Kidney (tissue), 14 donors: ENCODE data around the gene ARHGEF38. TPM values are rescaled to one million over a fixed set of nuclear protein-coding genes. Genes with fewer than 3 reads are reported as not detected.
A peak's percentile ranks its signal among the peaks of the same experiment; 100 is the strongest.

ENCODE experiments used
- DNase-seq, 5 donors: peaks; one replicate each; pipeline ENCODE4 v3.0.0-alpha.2; 2013 to 2020
- FAIRE-seq: peaks from 2 replicates; lab custom pipeline; 2012; peaks lifted over from hg19 to GRCh38; lab: Jason Lieb, UNC
- H3K27ac ChIP-seq, 2 donors: one replicate each; pipeline ENCODE4 v1.7.0; 2013; ENCODE audit warnings: low read depth in 2 of 2, low read length in 2 of 2, inconsistent platforms in 1 of 2
- H3K27me3 ChIP-seq: one replicate; pipeline ENCODE4 v1.7.1; 2013; ENCODE audit warnings: low read length, inconsistent platforms; ENCODE audit not compliant: control insufficient read depth, insufficient read depth
- H3K36me3 ChIP-seq, 3 donors: one replicate each; pipeline versions ENCODE4 v1.7.0 to v1.7.1; 2013; ENCODE audit warnings: low read length in 3 of 3, control low read depth in 1 of 3, inconsistent platforms in 1 of 3; ENCODE audit not compliant: insufficient read depth in 3 of 3, control insufficient read depth in 2 of 3
- H3K4me1 ChIP-seq, 3 donors: one replicate each; pipeline versions ENCODE4 v1.7.0 to v1.7.1; 2013; ENCODE audit warnings: low read length in 3 of 3, inconsistent platforms in 1 of 3, low read depth in 1 of 3; ENCODE audit not compliant: control insufficient read depth in 2 of 3, insufficient read depth in 2 of 3
- H3K4me3 ChIP-seq, 3 donors: one replicate each; pipeline versions ENCODE4 v1.7.0 to v1.8.1; 2013; ENCODE audit warnings: low read length in 3 of 3, control low read depth in 1 of 3, inconsistent platforms in 1 of 3
- H3K9ac ChIP-seq, 3 donors: one replicate each; pipeline versions ENCODE4 v1.7.0 to v1.7.1; 2013; ENCODE audit warnings: low read length in 3 of 3, control low read depth in 1 of 3, inconsistent platforms in 1 of 3
- H3K9me3 ChIP-seq, 3 donors: one replicate each; pipeline versions ENCODE4 v1.7.0 to v1.7.1; 2013; ENCODE audit warnings: low read length in 3 of 3, control low read depth in 1 of 3, inconsistent platforms in 1 of 3; ENCODE audit not compliant: control insufficient read depth in 2 of 3, insufficient read depth in 1 of 3
- intact Hi-C: fragments of 100-400 bp; cut with DNase I; formaldehyde crosslinking; loops from one replicate; pipeline ENCODE4 v1.11.1; 2022
- polyA plus RNA-seq: library from polyadenylated mRNA; stranded (reverse); fragments of 350-450 nt; fragmentation: Illumina TruSeq; extraction: RNeasy Lipid Tissue Mini Kit (QIAGEN cat#74804); gene quantifications from one replicate; pipeline ENCODE4 v1.2.3, GENCODE V29; 2014; ENCODE audit warnings: low read depth, low replicate concordance; ENCODE audit not compliant: insufficient read depth
- total RNA-seq: library from RNA; stranded (reverse); fragmentation: NEBNext Ultra II Directional; extraction: Animal tissue kit (Norgen Biotek cat#: 25700); gene quantifications from one replicate; pipeline ENCODE4 v1.2.1, GENCODE V29; 2021
- TF ChIP-seq, protein P1 (sequence below): IDR thresholded peaks from 3 replicates; pipeline ENCODE4 v1.5.1; 2012; ENCODE audit warnings: mild to moderate bottlenecking, moderate library complexity, borderline replicate concordance; ENCODE audit not compliant: insufficient read depth; ENCODE audit errors: extremely low read depth
- donor health status: control.
- donor health status: control.
- donor health status: control.
- donor health status: control.
- donor health status: control.
- donor health status: DM: yes; HTN: yes; CAD: no.
- donor health status: Normal renal cell carcinoma (clear cell type).

ARHGEF38 gene
- total and polyA plus RNA-seq, 2 donors from 2014 or later, result 1.5 to 41.1 TPM

DNA sequence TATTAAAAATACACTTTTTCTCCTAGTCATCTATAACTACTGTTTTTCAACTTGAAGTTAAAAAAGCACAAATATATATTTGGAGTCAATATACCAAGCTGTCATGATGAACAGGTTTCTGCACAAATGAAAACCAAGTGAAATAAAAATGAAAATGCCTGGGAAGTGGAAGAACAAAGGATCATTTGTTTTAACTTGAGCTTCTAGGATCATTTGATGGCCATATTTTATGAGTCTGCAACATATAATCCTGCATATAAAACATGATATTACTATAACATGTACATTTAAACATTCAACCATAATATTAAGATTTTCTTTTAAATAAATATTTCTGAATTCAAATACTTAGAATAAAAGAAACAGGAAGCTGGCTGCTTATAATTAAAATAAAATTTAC lies 8.5 kb upstream of the ARHGEF38 start:
- Histone ChIP-seq H3K4me3 (no peak overlapping the region), H3K27ac (no peak overlapping the region), H3K4me1 (peaks cover 0 to 5% (median 0%) of the 10 kb centered on the region in 3 donors), H3K9me3 (peaks cover 0 to 4% (median 0%) of the 10 kb centered on the region in 3 donors), H3K36me3 (no peaks in the 10 kb centered on the region), H3K27me3 (no peaks in the 10 kb centered on the region), H3K9ac (no peak overlapping the region)
- intact Hi-C loops, result no loop called here
- DNase-seq (no peak), FAIRE-seq (no peak)
- TF ChIP-seq, protein P1, sequence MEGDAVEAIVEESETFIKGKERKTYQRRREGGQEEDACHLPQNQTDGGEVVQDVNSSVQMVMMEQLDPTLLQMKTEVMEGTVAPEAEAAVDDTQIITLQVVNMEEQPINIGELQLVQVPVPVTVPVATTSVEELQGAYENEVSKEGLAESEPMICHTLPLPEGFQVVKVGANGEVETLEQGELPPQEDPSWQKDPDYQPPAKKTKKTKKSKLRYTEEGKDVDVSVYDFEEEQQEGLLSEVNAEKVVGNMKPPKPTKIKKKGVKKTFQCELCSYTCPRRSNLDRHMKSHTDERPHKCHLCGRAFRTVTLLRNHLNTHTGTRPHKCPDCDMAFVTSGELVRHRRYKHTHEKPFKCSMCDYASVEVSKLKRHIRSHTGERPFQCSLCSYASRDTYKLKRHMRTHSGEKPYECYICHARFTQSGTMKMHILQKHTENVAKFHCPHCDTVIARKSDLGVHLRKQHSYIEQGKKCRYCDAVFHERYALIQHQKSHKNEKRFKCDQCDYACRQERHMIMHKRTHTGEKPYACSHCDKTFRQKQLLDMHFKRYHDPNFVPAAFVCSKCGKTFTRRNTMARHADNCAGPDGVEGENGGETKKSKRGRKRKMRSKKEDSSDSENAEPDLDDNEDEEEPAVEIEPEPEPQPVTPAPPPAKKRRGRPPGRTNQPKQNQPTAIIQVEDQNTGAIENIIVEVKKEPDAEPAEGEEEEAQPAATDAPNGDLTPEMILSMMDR, result no peak

DNA sequence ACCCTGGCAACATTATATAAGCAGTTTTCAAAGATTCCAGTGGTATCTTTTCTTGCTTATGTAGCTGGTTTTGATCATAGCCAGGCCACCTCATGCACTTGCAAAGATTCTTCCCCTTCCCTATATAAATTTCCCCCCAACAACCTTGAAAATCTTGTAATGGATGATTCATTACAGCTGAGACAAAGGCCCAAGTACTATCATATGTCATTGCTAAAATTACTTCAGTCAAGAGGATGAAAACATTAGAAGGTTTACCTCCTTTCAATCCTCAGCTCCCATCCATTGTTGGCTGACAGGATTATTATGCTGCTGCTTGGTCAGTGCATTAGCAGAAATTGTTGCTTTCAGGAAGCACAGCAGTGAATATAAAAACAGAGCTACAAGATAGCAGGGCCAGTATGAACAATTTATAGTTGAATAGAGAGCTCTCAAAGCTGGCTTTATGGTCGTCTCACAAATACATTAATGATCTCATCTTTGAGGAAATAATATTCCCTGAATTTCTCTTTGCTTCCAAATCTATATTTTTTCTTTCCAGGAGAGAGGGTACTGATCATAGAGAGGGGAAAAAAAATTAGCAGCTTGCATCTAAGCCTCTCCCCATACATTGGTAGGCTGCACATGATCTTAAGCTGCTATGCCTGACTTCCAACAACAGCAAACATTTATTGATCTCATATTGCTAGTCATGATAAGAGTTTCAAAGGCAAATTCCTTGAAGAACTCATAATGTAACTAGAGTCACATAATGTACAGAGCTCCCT lies 7.7 kb upstream of the ARHGEF38 start:
- H3K27ac ChIP-seq, result no peak overlapping the region
- intact Hi-C loops, result no loop called here
- FAIRE-seq (no peak), DNase-seq (peak in 1 of 5 donors; percentile 16)
- TF ChIP-seq, protein P1, result no peak
- no peaks in the 10 kb centered on the region for H3K27me3 ChIP-seq
- H3K36me3 ChIP-seq, result no peaks in the 10 kb centered on the region
- peaks cover 0 to 5% (median 0%) of the 10 kb centered on the region in 3 donors for H3K4me1 ChIP-seq
- H3K9me3 ChIP-seq, result no peaks in the 10 kb centered on the region
- no peak overlapping the region for H3K9ac ChIP-seq
- no peak overlapping the region for H3K4me3 ChIP-seq

DNA sequence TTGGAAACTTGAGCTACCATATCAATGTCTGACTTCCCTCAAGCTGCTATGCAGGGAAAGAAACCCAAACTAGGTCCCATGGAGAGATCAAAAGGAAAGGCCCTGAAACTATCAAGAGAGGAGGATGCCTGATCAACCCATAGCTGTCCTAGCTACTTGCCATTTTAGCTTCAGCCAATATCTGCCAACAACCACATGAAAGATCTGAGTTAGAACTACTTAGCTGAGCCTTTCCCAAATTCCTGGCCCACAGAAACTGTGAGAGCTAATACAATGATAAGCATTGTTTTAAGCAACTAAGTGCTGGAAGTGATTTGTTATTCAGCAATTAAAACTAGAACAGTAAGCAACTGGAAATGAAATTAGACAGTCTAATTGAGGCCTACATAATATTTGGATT lies 6.3 kb upstream of the ARHGEF38 start:
- Histone ChIP-seq H3K9me3 (no peaks in the 10 kb centered on the region), H3K27ac (no peak overlapping the region), H3K36me3 (no peaks in the 10 kb centered on the region), H3K4me3 (no peak overlapping the region), H3K27me3 (no peaks in the 10 kb centered on the region), H3K9ac (no peak overlapping the region), H3K4me1 (peaks cover 0 to 5% (median 0%) of the 10 kb centered on the region in 3 donors)
- TF ChIP-seq, protein P1, result no peak
- FAIRE-seq (no peak), DNase-seq (peak in 1 of 5 donors; percentile 27)
- intact Hi-C loops, result no loop called here
